Measurements from ENCODE around the gene HMCN2.

GRCh38 chr9:130438382-130438981, 172.9 kb downstream of the HMCN2 start:
- TF ChIP-seq CTCF (IDR thresholded peaks at IDR 0.05; ENCODE audit: low read length), result no peak
- no peak for TF ChIP-seq EZH2 (optimal IDR thresholded peaks at IDR 0.05; ENCODE audit: low read depth, low read length)
